Measurements from ENCODE around the gene CABYR. TPM values are rescaled to one million over a fixed set of nuclear protein-coding genes. Genes with fewer than 3 reads are reported as not detected.
A peak's percentile ranks its signal among the peaks of the same experiment; 100 is the strongest.

CABYR gene
- total RNA-seq, 2 donors from 2014 or later: 1.8 to 6.1 TPM

- peak; percentile 87 for TF ChIP-seq CTCF (IDR thresholded peaks at IDR 0.05)
- no peaks in the 10 kb centered on the region for H3K4me1 ChIP-seq (ENCODE audit: control insufficient read depth in 1 of 2, low read depth in 2 of 2)
- DNase-seq (ENCODE audit: low spot score) (peak; percentile 19), ATAC-seq (ENCODE audit: insufficient number of reproducible peaks, low FRiP score, low read depth) (no peak)
- no peaks in the 10 kb centered on the region for H3K27me3 ChIP-seq (replicated peaks; ENCODE audit: insufficient read depth)
- H3K9me3 ChIP-seq: no peaks in the 10 kb centered on the region
- H3K4me3 ChIP-seq: no peak overlapping the region
- no peak overlapping the region for H3K27ac ChIP-seq
- no peaks in the 10 kb centered on the region for H3K36me3 ChIP-seq
Observed at GRCh38 chr18:24118750-24119577, 19.9 kb upstream of the CABYR start.

- H3K27me3 ChIP-seq (replicated peaks; ENCODE audit: insufficient read depth): no peaks in the 10 kb centered on the region
- H3K4me3 ChIP-seq: no peak overlapping the region
- DNase-seq (ENCODE audit: low spot score) (no peak), ATAC-seq (ENCODE audit: insufficient number of reproducible peaks, low FRiP score, low read depth) (no peak)
- peaks cover 0 to under 1% of the 10 kb centered on the region in 2 donors for H3K4me1 ChIP-seq (ENCODE audit: control insufficient read depth in 1 of 2, low read depth in 2 of 2)
- TF ChIP-seq CTCF (IDR thresholded peaks at IDR 0.05): no peak
- no peaks in the 10 kb centered on the region for H3K9me3 ChIP-seq
- no peaks in the 10 kb centered on the region for H3K36me3 ChIP-seq
- no peak overlapping the region for H3K27ac ChIP-seq
Observed at GRCh38 chr18:24120676-24121075, 18.2 kb upstream of the CABYR start.

GRCh38 chr18:24121625-24122024, 17.2 kb upstream of the CABYR start:
- TF ChIP-seq CTCF (IDR thresholded peaks at IDR 0.05): no peak
- Histone ChIP-seq H3K36me3 (no peaks in the 10 kb centered on the region), H3K27ac (no peak overlapping the region), H3K27me3 (replicated peaks; ENCODE audit: insufficient read depth) (no peaks in the 10 kb centered on the region), H3K9me3 (no peaks in the 10 kb centered on the region), H3K4me1 (ENCODE audit: control insufficient read depth in 1 of 2, low read depth in 2 of 2) (peaks cover 0 to 4% of the 10 kb centered on the region in 2 donors), H3K4me3 (no peak overlapping the region)
- ATAC-seq (ENCODE audit: insufficient number of reproducible peaks, low FRiP score, low read depth): no peak
- DNase-seq (ENCODE audit: low spot score): no peak

GRCh38 chr18:24126155-24126961, 12.5 kb upstream of the CABYR start:
- no peak for DNase-seq (ENCODE audit: low spot score)
- Histone ChIP-seq H3K36me3 (no peaks in the 10 kb centered on the region), H3K4me1 (ENCODE audit: control insufficient read depth in 1 of 2, low read depth in 2 of 2) (peaks cover 0 to 4% of the 10 kb centered on the region in 2 donors)

More at GRCh38 chr18:24126155-24126961, 12.5 kb upstream of the CABYR start:
- no peak for ATAC-seq (ENCODE audit: insufficient number of reproducible peaks, low FRiP score, low read depth)
- no peak overlapping the region for H3K4me3 ChIP-seq
- no peak for TF ChIP-seq CTCF (IDR thresholded peaks at IDR 0.05)
- no peak overlapping the region for H3K27ac ChIP-seq
- H3K27me3 ChIP-seq (replicated peaks; ENCODE audit: insufficient read depth): no peaks in the 10 kb centered on the region
- no peaks in the 10 kb centered on the region for H3K9me3 ChIP-seq

All from thoracic aorta (tissue), 2 donors.